ENCODE data around the gene ROCK2. TPM values are rescaled to one million over a fixed set of nuclear protein-coding genes. Genes with fewer than 3 reads are reported as not detected.

The ROCK2 gene
- total and polyA plus RNA-seq, 2 of the 8 experiments (the other 6 are each of a cell fraction or from before 2014, with no cell fraction given) = 2.7 to 29.0 TPM

DNA sequence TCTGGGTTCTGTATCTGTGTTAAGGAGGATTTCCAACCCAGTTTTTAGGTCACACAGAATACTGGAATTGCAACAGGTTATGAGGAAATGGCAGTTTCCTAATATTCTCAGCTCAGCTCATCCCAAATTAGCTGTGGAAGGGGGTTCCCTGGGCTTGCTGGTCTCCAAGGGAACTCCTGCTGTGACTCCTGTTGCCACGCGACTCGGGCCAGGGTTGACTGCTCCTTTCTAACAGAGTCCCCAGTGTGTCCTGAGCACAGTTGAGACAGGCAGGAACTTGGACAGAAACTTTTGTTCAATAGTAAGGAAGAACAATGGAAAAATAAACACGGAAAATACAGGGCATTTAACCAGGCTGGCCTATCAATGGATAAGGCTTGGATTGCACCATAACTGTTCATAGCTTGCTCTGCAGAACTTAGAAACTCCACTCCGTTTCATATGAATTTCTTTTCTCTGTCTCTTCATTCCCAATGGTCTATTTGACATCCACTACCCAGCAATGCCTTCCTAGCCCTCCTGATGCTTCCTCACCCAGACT lies 3.8 kb upstream of the ROCK2 start:
- H4K20me1 ChIP-seq (replicated peaks in 1 of 2; ENCODE audit: control insufficient read depth in 1 of 2, insufficient read depth in 2 of 2, low read length in 2 of 2) = peaks cover 0 to 4% of the 10 kb centered on the region in 2 experiments
- H3K4me2 ChIP-seq (ENCODE audit: insufficient read depth in 1 of 2, low read depth in 2 of 2, low read length in 2 of 2) = no peak overlapping the region
- peaks cover 0 to 5% (median 0%) of the 10 kb centered on the region in 4 experiments; a peak in 4 of 7 replicates for H3K4me1 ChIP-seq (replicated peaks in 1 of 4; ENCODE audit: control insufficient read depth in 3 of 4, insufficient read depth in 4 of 4, low read length in 3 of 4)
- H3K27ac ChIP-seq (ENCODE audit: low read depth, low read length) = no peak overlapping the region
- no peak overlapping the region for H3K56ac ChIP-seq (replicated peaks; ENCODE audit: insufficient read length, low read depth, low read length)
- DNase-seq (ENCODE audit: low read depth in 1 of 2, low spot score in 2 of 2) = no peak
- no peak overlapping the region for H3K4me3 ChIP-seq (ENCODE audit: extremely low read depth in 1 of 4, insufficient read depth in 2 of 4, low read depth in 3 of 4, low read length in 4 of 4)
- no peak overlapping the region for H2BK120ac ChIP-seq (replicated peaks; ENCODE audit: low read depth, low read length)
- H3K27me3 ChIP-seq (replicated peaks in 1 of 4; ENCODE audit: control insufficient read depth in 3 of 4, extremely low read depth in 1 of 4, insufficient read depth in 3 of 4, low read length in 3 of 4) = no peaks in the 10 kb centered on the region
- H3K18ac ChIP-seq (ENCODE audit: extremely low read depth, low read length) = no peak overlapping the region
- H2BK5ac ChIP-seq (ENCODE audit: low read depth, low read length) = no peak overlapping the region
- H2AK5ac ChIP-seq (ENCODE audit: low read depth, low read length) = no peak overlapping the region
- H2BK12ac ChIP-seq (ENCODE audit: low read depth, low read length) = no peak overlapping the region
- ChIA-PET CTCF (ENCODE audit: partially characterized antibody) (interaction anchor here (0.8 to 1.3 kb wide), 4 partner anchors 9 to 64 kb away, joined by 3 to 5 read pairs (median 3); no protein-coding TSS in a partner anchor), POLR2A (ENCODE audit: partially characterized antibody) (no interaction called here)
- no peak overlapping the region for H3K14ac ChIP-seq (ENCODE audit: insufficient read length)
- WGBS, 2 experiments (ENCODE audit: extremely low coverage in 1 of 2, insufficient coverage in 1 of 2, insufficient read length in 1 of 2, insufficient replicate concordance in 2 of 2, low coverage in 1 of 2, low lambda C conversion rate in 2 of 2, missing lambda C conversion rate in 1 of 2) = 74% methylated on average over 5 of the region's 5 CpGs; no CpG with 5 or more reads in 1 of the 2 experiments
- no peak overlapping the region for H4K5ac ChIP-seq (ENCODE audit: insufficient read length, low read depth, low read length)
- peak overlapping the region; percentile 5 for H3K4ac ChIP-seq (replicated peaks; ENCODE audit: insufficient read length, low read depth, low read length)
- H3K9ac ChIP-seq (replicated peaks in 1 of 4; ENCODE audit: extremely low read depth in 1 of 4, low read depth in 3 of 4, low read length in 3 of 4) = no peak overlapping the region
- H2BK15ac ChIP-seq (ENCODE audit: low read length) = no peak overlapping the region
- TF ChIP-seq KDM4A (IDR thresholded peaks at IDR 0.05; ENCODE audit: low read depth, low read length, severe bottlenecking) (no peak), NANOG (IDR thresholded peaks at IDR 0.05; ENCODE audit: insufficient read depth, low read depth, low read length, poor library complexity, severe bottlenecking) (no peak), SIRT6 (IDR thresholded peaks at IDR 0.05; ENCODE audit: low read length) (no peak), HDAC6 (IDR thresholded peaks at IDR 0.05; ENCODE audit: low read depth, low read length) (no peak), BACH1 (IDR thresholded peaks at IDR 0.05; ENCODE audit: low read length) (no peak), SRF (IDR thresholded peaks at IDR 0.05; ENCODE audit: low read depth, low read length) (no peak), MAFK (IDR thresholded peaks at IDR 0.05; ENCODE audit: low read depth, low read length) (no peak), SP1 (IDR thresholded peaks at IDR 0.05; ENCODE audit: low read depth, low read length) (no peak), HDAC2 (IDR thresholded peaks at IDR 0.05; ENCODE audit: borderline replicate concordance in 1 of 2, low read depth in 2 of 2, low read length in 2 of 2) (no peak), EZH2 (IDR thresholded peaks at IDR 0.05; ENCODE audit: low read depth, low read length, severe bottlenecking) (no peak)
- TF ChIP-seq, protein P1, sequence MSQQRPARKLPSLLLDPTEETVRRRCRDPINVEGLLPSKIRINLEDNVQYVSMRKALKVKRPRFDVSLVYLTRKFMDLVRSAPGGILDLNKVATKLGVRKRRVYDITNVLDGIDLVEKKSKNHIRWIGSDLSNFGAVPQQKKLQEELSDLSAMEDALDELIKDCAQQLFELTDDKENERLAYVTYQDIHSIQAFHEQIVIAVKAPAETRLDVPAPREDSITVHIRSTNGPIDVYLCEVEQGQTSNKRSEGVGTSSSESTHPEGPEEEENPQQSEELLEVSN (IDR thresholded peaks at IDR 0.05) = no peak
- TF ChIP-seq, protein P2, sequence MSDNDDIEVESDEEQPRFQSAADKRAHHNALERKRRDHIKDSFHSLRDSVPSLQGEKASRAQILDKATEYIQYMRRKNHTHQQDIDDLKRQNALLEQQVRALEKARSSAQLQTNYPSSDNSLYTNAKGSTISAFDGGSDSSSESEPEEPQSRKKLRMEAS (IDR thresholded peaks at IDR 0.05) = no peak
- peaks cover 7% of the 10 kb centered on the region for H3K23me2 ChIP-seq (ENCODE audit: low read depth, low read length)
- no peak overlapping the region for H2BK20ac ChIP-seq (ENCODE audit: low read length)
- no peak overlapping the region for H4K91ac ChIP-seq (replicated peaks; ENCODE audit: insufficient read length, low read length)
- no peak for FAIRE-seq
- H3K9me3 ChIP-seq (ENCODE audit: insufficient read depth in 2 of 2, low read depth in 1 of 2, low read length in 1 of 2) = no peaks in the 10 kb centered on the region
- H4K8ac ChIP-seq (ENCODE audit: extremely low read depth, insufficient read depth, low read length) = no peak overlapping the region
- peaks cover 0 to 3% of the 10 kb centered on the region in 2 experiments; a peak in 3 of 4 replicates for H3K79me2 ChIP-seq (ENCODE audit: control insufficient read depth in 1 of 2, insufficient read depth in 2 of 2, low read length in 2 of 2)
- H3K79me1 ChIP-seq (ENCODE audit: low read depth, low read length) = 0 out of 2 replicates have a peak, but pooled peaks cover 3% of the 10 kb centered on the region
- H3K23ac ChIP-seq (ENCODE audit: insufficient read length) = no peak overlapping the region
- H3K36me3 ChIP-seq (ENCODE audit: control insufficient read depth in 2 of 4, insufficient read depth in 4 of 4, low read length in 3 of 4) = no peaks in the 10 kb centered on the region
- H2AFZ ChIP-seq (ENCODE audit: low read length) = 0 out of 2 replicates have a peak overlapping the region, but pooled peaks have one; percentile 58

Measured in H1 (cell line).